RWPE1 (cell line): Measurements from ENCODE around the gene ZMYND11.

Experiments used
- CTCF ChIA-PET: fragments of 350-600 bp; sonication (Branson Sonifier 250); formaldehyde crosslinking; extraction: SDS; loops from one replicate; lab custom pipeline; 2021; lab: Yijun Ruan, JAX
- POLR2A ChIA-PET: fragments of 400-600 bp; formaldehyde crosslinking; extraction: SDS; loops from one replicate; lab custom pipeline; 2020; ENCODE audit warnings: antibody characterized with exemption; ENCODE audit not compliant: low non-redundant PET; lab: Yijun Ruan, JAX
- DNase-seq: peaks from one replicate; pipeline ENCODE4 v3.0.0; 2012; ENCODE audit warnings: low spot score
- H3K27ac ChIP-seq: fragments of 450-650 bp; 2 replicates; pipeline ENCODE4 v1.5.1; 2017
- TF ChIP-seq, protein P1 (sequence below): fragments of 450-650 bp; conservative IDR thresholded peaks from 2 replicates; pipeline ENCODE4 v1.5.1; 2017; ENCODE audit warnings: low read depth, mild to moderate bottlenecking

The ZMYND11 gene

DNA sequence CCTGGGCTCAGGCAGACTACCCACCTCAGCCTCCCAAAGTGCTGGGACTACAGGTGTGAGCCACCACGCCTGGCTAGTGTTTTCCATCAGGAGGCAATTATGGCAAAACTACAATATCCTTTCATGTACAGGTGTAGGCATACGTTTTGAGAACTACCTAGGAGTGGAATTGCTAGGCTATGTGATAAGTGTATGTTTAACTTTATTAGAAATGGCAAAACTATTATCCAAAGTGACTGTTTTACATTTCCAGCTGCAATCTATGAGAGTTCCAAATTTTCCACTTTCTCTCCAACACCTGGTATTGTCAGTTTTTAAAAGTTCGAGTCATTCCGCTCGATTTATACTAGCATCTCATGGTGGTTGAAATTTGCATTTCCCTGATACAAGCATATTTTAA, 59.0 kb downstream of the ZMYND11 start:
- ChIA-PET CTCF (interaction anchor here (0.6 to 0.7 kb wide), 2 partner anchors 14 kb away, joined by 3 to 4 read pairs; no protein-coding TSS in a partner anchor), POLR2A (no interaction called here)
- TF ChIP-seq, protein P1, sequence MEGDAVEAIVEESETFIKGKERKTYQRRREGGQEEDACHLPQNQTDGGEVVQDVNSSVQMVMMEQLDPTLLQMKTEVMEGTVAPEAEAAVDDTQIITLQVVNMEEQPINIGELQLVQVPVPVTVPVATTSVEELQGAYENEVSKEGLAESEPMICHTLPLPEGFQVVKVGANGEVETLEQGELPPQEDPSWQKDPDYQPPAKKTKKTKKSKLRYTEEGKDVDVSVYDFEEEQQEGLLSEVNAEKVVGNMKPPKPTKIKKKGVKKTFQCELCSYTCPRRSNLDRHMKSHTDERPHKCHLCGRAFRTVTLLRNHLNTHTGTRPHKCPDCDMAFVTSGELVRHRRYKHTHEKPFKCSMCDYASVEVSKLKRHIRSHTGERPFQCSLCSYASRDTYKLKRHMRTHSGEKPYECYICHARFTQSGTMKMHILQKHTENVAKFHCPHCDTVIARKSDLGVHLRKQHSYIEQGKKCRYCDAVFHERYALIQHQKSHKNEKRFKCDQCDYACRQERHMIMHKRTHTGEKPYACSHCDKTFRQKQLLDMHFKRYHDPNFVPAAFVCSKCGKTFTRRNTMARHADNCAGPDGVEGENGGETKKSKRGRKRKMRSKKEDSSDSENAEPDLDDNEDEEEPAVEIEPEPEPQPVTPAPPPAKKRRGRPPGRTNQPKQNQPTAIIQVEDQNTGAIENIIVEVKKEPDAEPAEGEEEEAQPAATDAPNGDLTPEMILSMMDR: no peak
- H3K27ac ChIP-seq: no peak overlapping the region
- no peak for DNase-seq

GRCh38 chr10:200405-200804, 65.2 kb downstream of the ZMYND11 start:
- DNase-seq: no peak
- H3K27ac ChIP-seq: no peak overlapping the region
- ChIA-PET POLR2A (no interaction called here), CTCF (no interaction called here)
- TF ChIP-seq, protein P1: no peak

GRCh38 chr10:201328-201771, 66.1 kb downstream of the ZMYND11 start:
- POLR2A ChIA-PET: no interaction called here
- H3K27ac ChIP-seq: no peak overlapping the region
- CTCF ChIA-PET: no interaction called here
- TF ChIP-seq, protein P1: no peak
- DNase-seq: no peak

DNA sequence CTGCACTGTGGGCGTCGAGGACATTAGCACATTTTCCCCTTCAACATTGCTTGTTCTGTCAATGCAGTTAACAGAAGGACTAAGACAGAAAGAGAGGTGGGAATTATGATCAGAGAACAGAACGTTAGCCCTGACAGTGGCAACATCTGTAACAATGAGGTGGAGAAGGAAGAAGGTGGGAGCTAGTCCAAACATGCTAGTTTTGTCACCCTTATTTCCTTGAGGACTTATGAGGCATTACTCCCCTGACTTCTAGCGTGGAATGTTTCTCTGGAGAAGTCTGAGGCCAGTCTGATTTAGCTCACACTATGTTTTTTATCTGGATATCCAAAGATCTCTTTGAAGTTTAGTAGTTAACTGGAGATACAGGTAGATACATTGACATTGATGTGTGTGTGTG, 73.4 kb downstream of the ZMYND11 start:
- H3K27ac ChIP-seq: no peak overlapping the region
- TF ChIP-seq, protein P1: no peak
- ChIA-PET CTCF (interaction anchor here (0.6 to 0.7 kb wide), 3 partner anchors 14 to 215 kb away, joined by 3 to 6 read pairs (median 4); no protein-coding TSS in a partner anchor), POLR2A (no interaction called here)
- no peak for DNase-seq

GRCh38 chr10:209357-209756, 74.1 kb downstream of the ZMYND11 start:
- H3K27ac ChIP-seq: no peak overlapping the region
- no peak for DNase-seq
- ChIA-PET POLR2A (no interaction called here), CTCF (interaction anchor here (0.9 kb wide), 1 partner anchor 22 kb away, joined by 3 read pairs; no protein-coding TSS in a partner anchor)
- TF ChIP-seq, protein P1: no peak

GRCh38 chr10:210297-210696, 75.0 kb downstream of the ZMYND11 start:
- TF ChIP-seq, protein P1: no peak
- H3K27ac ChIP-seq: no peak overlapping the region
- no peak for DNase-seq
- POLR2A ChIA-PET: no interaction called here
- CTCF ChIA-PET: interaction anchor here (0.9 kb wide), 1 partner anchor 21 kb away, joined by 3 read pairs; no protein-coding TSS in a partner anchor
